GM19468 (cell line): ENCODE data around the gene LHFPL4.
"Not testable (repeated sequence)": the region's sequence is repeated elsewhere in the genome, so short reads cannot be mapped to it uniquely, and the experiment has no call there.

Source experiments
- ATAC-seq: cut with Tn5 transposase; IDR thresholded peaks from one replicate; pipeline ENCODE4 v1.9.1; 2021; ENCODE audit warnings: mild to moderate bottlenecking, moderate library complexity, moderate number of reproducible peaks; ENCODE audit not compliant: unreplicated experiment; ENCODE audit errors: extremely low read depth

Gene LHFPL4

DNA sequence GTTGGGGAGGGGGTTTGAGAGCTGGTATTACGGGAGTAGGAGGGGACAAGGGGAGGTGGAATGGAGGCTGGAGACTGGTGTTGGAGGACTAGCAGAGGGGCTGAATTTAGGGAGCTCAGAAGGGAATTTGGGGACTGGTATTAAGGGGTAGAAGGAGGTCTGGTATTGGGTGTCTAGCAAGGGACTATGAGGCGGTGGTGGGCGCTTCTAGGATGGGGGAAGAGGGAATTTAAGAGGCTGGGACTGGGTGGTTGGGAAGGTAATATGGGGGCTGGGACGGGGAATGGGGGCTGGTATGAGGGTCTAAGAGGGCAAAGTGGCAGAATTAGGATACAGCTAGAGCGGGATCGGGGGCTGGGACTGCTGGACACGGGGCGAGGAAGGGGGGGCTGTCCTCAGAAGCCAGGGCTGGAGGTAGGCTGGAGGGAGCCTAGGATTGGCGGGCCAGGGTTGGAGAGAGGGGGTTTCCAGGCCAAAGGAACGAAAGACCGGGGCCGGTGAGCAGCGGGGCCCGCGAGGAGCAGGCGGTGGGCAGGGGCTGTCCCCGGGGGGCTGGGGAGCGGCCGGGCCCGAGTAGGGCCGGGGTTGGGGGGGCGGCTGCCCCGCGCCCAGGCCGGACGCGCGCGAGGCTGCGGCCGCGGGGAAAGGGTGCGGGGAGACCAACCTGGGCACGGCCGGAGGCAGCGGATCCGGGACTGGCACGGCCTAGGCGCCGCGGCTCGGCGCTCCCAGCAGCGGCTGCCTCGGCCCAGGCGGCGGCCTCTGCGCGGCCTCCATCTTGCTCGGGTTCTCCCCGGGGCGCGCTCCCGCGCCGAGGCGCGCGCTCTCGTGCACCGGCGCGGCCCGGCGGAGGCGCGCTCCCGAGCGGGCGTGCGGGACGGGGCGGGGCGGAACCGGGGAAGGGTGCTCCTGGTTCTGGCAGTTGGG, at the start of gene LHFPL4:
LHFPL4 (minus strand) TSS at position 802 of the 927 bp plus-strand sequence. CDS start 1,143 bp downstream, outside the sequence.
- ATAC-seq: no peak

DNA sequence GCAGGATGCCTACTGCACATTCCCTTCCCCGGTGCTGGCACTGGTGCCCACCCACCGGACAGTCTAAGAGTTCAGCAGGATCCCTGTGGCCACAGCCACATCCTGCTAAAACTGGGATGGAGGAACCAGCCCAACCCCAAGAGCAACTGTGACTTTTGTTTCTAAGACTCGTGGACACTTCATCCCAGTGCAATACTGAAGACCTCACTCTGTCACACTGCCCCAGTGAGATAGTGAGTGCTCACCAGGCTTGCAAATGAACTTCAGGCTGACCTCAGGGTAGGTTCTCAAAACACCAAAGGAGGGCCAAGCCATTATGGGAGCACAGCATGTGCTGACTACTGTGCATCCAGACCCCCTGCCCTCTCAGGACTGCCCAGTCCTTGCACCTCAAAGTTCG, 49.0 kb upstream of the LHFPL4 start:
- ATAC-seq: no peak

DNA sequence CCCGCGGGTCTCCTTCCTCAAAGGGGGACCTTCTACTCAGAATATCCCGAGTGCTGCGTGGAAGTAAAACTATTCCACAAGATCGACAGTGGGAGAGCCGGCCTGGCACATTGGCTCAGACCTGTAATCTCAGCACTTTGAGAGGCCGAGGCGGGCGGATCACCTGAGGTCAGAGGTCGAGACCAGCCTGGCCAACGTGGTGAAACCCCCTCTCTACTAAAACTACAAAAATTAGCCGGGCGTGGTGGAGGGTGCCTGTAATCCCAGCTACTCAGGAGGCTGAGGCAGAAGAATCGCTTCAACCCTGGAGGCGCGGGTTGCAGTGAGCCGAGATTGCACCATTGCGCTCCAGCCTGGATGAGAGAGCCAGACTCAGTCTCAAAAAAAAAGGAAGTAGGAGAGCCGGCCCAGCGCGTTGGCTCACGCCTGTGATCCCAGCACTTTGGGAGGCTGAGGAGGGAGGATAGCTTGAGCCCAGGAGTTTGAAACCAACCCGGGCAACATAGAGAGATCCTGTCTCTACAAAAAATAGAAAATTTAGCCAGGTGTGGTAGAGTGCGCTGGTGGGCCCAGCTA, 47.5 kb upstream of the LHFPL4 start:
- not testable (repeated sequence) for ATAC-seq

DNA sequence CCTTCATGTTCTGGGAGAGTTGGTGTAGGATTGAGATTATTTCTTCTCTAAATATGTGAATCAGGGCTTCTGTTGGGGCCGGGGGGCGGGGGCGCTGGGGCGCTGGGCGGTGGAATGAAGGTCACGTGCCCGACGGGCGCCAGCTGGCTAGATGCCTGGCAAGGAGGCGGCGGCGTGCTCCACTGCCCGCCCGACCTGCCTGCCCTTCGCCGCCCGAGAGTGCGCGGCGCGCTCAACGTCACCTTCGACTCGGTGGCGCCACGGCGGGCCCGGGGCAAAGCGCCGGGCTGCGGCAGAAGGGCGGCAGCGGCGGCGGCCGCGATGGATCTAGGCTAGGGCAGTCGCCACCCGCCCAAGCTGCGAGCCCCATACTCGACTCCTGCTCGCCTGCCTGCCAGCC, 47.0 kb upstream of the LHFPL4 start:
- no peak for ATAC-seq

DNA sequence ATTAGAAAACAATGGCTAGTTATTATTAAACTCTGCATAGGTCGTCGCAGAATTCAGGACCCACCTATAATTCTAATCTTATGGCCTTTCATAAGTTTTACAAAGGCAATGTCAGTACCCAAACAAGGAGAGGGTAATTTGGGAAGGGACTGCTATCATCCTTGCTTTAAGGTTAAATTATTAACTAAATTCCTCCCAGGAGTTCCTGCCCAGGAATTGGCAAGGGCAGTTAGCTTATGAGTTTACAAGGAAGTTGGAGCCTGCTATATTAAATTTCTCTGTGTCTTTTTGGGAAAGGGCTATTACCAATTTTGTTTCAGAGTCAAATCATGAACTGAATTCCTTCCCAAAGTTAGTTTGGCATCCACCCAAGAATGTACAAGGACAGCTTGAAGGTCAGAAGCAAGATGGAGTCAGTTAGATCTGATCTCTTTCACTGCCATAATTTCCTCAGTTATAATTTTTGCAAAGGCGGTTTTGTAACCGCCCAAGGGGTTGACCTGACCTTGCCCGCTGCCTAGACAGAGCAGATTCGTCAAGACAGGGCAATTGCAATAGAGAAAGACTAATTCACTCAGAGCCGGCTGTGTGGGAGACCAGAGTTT, 45.3 kb upstream of the LHFPL4 start:
- no peak for ATAC-seq

DNA sequence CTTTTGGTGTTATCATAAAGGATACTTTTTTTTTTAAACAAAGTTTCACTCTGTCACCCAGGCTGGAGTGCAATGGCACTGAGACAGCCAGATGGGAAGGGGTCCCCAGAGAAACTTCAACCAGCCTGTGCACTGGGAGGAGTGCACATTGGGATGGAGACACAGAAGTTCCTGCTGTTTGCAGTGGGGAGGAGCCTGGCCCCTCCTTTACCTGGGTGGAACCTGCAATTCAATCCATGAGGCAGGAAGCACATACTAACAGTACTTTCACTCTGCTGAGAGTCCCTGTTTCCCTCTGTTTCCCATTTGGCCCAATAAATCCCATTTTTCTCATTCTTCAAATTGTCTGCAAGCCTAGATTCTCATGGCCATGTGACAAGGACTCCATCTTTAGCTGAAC, 42.3 kb upstream of the LHFPL4 start:
- no peak for ATAC-seq

DNA sequence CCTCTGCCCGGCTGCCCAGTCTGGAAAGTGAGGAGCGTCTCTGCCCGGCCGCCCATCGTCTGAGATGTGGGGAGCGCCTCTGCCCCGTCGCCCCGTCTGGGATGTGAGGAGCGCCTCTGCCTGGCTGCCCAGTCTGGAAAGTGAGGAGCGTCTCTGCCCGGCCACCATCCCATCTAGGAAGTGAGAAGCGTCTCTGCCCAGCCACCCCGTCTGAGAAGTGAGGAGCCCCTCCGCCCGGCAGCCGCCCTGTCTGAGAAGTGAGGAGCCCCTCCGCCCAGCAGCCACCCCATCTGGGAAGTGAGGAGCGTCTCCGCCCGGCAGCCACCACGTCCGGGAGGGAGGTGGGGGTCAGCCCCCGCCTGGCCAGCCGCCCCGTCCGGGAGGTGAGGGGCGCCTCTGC, 38.2 kb upstream of the LHFPL4 start:
- not testable (repeated sequence) for ATAC-seq

DNA sequence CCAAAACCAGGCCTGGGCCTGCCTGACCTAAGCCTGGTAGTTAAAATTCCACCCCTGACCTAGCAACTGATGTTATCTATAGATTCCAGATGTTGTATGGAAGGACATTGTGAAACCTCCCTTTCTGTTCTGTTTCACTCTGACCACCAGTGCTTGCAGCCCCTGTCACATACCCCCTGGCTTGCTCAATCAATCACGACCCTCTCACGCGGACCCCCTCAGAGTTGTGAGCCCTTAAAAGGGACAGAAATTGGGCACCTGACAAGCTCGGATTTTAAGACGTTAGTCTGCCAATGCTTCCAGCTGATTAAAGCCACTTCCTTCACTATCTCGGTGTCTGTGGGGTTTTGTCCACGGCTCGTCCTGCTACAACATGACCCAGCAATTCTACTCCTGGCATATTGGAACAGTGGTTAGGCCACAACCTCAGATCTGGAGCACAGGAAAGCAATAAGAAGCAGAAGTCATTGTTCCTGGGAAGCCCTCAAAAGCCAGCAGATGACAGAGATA, 36.7 kb upstream of the LHFPL4 start:
- no peak for ATAC-seq

DNA sequence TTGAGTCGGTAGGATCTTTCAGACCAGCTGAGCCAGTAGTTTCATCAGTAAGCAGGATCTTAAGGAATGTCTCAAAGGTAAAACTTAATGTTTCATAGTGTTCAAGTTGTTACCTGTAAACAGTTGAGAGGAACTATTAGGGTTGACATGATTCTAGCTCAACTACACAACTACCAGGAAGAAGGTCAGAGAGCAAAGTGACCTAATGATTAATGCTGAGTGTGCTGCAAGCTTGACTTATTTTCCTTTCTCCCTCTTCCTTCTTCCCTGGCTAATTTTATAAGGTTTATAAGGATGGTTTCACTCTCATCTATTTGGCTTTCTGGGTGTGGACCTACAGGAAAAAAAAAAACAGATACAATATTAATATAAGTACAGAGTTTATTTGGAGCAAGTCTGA, 30.2 kb upstream of the LHFPL4 start:
- no peak for ATAC-seq

DNA sequence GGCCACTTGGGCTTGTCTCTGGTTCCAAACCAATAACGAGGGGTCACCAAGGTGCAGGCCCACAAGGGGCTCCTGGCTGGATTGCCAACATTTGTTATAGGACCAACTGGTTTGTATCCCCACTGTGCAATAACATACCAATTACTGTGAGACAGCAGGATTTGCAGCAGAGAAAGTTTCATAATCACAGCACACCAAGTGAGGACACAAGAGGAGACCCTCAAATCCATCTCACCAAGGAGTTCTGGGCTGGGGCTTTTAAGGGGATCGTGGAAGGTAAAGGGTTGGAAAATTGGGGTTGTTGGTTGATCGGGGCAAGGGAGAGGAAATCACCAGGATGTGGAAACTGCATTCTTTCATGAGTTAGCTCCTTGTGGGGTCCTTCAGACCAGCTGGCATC, 29.7 kb upstream of the LHFPL4 start:
- no peak for ATAC-seq

DNA sequence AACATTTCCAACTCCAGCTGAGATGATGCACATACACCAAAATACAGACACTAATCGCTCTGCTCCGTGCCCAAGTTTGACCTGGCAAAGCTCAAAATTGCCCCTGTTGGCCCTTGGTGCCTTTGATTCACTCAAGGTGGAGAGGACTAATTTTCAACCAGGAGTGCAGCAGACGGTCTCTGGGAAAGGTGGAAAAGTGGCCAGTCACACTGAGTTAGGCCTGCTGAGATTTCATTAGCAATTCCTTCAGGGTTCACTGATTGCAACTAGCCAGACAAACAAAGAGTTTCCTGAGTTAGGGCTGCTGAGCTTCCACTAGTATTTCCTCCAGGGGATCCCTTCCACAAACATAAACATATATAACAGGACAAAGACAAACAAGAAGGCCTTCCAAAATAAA, 28.7 kb upstream of the LHFPL4 start:
- no peak for ATAC-seq

DNA sequence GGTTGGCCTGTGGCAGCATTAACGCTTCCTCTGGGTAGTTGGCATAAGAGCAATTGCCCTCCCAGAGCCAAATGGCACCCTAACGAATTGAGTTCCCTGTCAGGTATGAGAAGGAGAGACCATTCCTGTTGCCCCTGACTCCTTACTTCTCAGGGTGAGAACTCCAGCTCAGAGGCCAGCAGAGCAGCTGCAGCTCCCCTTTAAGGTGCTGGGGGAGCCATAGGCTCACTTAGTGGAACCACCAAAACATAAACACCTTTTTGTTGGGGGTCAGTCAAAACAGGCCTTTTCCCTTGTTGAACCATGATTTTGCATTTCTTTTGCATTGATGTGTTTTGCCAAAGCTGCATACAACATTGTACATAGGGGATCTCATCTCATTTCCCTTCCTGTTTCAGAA, 28.1 kb upstream of the LHFPL4 start:
- ATAC-seq: no peak

DNA sequence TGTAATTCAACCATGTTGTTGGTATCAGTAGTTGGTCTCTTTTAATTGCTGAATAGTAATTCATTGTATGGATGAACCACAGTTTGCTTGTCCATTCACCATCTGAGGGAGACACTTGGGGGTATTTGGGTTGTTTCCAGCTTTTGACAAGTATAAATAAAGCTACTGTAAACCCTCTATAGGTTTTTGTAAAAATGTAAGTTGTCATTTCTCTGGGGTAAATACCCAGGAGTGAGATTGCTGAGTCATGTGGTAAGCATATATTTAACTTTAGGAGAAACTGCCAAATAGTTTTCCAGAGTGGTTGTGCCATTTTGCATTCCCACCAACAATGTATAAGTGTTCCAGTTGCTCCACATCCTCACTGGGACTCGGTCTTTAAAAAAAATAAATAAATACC, 15.4 kb upstream of the LHFPL4 start:
- no peak for ATAC-seq

DNA sequence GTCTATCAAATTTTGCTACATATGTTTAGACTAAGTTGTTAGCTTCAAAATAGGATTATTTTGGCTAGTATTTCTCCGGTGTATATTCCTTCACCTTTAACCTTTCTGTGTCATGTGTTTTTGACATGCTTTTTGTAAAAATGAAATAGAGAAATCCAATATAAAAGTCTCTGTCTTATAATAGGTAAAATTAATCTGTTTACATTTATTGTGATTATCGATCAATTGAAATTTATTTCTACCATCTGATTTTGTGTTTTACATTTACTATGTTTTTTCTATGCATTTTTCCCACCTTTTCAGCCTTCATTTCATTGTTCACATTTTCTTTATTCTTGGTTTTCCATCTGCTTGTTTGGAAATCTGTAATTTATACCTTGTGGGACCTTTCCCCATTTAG, 11.7 kb upstream of the LHFPL4 start:
- no peak for ATAC-seq

DNA sequence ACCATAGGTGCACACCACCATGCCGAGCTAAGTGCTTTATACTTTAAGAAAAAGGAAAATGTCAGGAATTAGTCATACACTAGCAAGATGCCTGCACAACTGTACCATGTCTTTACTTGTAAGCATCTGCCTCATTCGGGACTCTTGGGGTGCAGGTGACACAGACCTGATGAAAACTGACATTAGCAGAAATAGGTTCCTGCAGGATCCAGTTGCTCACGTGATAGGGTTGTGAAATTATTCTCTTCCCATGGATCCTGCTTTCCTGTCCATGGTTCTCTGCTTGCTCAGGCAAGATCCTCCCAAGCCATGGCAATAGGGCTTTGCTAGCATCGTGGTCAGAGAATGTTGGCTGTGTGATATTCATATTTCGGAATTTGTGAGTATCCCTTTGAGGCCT, 10.2 kb upstream of the LHFPL4 start:
- ATAC-seq: no peak

DNA sequence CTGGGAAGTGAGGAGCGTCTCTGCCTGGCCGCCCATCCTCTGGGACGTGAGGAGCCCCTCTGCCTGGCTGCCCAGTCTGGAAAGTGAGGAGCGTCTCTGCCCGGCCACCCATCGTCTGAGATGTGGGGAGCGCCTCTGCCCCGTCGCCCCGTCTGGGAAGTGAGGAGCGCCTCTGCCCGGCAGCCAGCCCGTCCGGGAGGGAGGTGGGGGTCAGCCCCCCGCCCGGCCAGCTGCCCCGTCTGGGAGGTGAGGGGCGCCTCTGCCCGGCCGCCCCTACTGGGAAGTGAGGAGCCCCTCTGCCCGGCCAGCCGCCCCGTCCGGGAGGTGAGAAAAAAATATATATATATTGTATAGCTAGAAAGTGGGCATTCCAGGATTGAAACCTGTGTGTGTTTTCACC, 6.4 kb upstream of the LHFPL4 start:
- not testable (repeated sequence) for ATAC-seq

DNA sequence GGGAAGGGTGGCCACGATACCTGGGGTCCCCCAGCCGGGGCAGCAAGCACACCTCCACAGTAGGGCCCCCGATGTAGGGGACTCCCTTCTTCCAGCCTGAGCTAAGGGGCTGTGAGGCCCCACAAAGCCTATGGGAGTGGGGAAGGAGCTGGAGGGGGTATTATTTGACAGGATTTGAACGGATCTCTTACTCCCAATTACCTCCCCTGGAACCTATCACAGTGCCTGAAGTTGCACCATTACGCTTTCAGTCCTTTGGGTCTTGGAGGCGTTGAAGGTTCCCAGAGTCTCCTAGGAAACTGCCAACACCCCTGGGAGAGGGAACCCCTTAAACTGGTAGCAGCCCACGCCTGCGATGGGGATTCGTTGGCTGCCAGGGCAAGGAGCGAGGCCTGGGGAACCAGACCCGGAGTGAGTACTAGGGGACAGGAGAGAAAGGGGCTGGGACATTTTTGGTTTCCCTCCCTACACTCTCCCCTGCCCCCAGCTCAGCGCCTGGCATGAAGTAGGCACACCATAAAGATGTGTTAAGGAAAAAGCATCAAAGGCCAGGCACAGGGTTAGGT, 409 bp upstream of the LHFPL4 start:
- ATAC-seq: no peak

DNA sequence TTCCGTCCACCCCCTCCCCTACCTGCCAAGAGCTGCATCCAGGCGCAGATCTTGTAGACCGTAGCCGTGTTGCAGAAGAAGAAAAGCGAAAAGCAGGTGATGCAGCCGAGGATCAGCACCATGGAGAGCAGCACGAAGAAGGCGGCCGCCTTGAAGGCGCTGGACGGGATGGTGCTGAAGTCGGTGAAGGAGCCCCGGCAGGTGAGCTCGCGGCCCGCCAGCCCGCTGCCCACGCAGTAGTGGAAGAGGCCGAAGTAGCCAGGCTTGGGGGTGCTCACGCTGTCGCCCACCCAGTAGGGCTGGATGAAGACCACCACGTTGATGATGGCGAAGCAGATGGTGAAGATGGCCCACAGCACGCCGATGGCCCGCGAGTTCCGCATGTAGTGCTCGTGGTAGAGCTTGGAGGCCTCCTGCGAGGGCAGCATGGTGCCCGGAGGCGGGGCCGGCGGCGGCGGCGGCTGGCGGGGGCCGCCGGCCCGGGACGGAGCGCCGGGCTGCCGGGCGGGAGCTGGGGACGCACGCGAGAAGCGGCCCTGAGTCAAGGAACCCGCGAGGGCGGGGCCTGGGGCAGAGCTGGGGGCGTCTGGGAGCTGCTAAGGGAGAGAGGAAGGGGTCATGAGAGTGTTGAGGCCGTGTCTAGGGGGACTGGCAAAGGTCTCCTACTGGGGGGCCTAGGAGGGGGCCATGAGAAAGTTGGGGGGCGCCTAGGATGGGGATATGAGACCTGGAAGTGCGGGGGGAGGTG, 1.2 kb downstream of the LHFPL4 start:
- no peak for ATAC-seq

DNA sequence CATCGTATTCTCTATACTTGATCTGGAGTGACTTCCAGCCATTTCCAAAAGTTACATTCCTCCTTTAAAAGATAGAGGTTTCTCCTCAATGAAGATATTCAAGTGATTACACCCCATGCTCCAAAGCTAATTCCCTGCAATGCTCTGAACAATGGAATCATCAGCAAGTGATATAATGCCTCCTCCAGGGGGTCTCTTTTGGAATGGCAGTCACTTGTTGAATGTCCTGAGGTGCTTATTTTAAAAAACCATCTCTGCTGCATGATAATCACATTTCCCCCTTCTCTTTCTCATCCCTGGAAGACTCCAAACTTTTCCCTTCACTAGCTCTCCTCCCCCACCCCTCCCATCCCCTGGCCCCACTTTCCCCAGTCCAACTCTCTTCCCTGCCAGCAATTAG, 2.6 kb downstream of the LHFPL4 start:
- ATAC-seq: no peak

DNA sequence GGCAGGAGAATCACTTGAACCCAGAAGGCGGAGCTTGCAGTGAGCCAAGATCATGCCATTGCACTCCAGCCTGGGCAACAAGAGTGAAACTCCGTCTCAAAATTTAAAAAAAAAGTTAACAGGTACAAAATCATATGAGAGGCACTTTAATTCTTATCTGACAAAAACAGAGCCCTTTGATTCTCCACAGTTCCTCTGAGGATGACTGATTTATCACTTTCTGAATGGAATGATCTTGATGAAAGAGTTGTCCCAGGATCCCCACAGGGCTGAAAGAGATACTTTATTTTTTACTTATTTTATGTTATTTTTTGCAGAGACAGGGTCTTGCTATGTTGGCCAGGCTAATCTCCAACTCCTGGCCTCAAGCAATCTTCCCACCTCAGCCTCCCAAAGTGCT, 4.0 kb downstream of the LHFPL4 start:
- ATAC-seq: no peak
